Mesendoderm (in vitro differentiated cells): ENCODE results near the gene RNF130. TPM values are rescaled to one million over a fixed set of nuclear protein-coding genes. Genes with fewer than 3 reads are reported as not detected.

Experiments used
- DNase-seq: peaks from one replicate; pipeline ENCODE4 v3.0.0; 2013
- H2AK5ac ChIP-seq: 2 replicates; pipeline ENCODE4 v1.6.1; 2013; ENCODE audit warnings: low read length, inconsistent platforms
- H2BK120ac ChIP-seq: 2 replicates; pipeline ENCODE4 v1.6.1; 2013; ENCODE audit warnings: low read depth, mild to moderate bottlenecking, low read length, moderate library complexity, mixed read lengths
- H2BK15ac ChIP-seq: replicated peaks from 2 replicates; pipeline ENCODE4 v1.6.1; 2013; ENCODE audit warnings: low read depth, mild to moderate bottlenecking, moderate library complexity
- H2BK5ac ChIP-seq: 2 replicates; pipeline ENCODE4 v1.6.1; 2013; ENCODE audit warnings: low read length, inconsistent platforms
- H3K18ac ChIP-seq: 2 replicates; pipeline ENCODE4 v1.6.1; 2013; ENCODE audit warnings: mild to moderate bottlenecking, low read length, mixed read lengths
- H3K23ac ChIP-seq: one replicate; pipeline ENCODE4 v1.6.1; 2013; ENCODE audit warnings: low read length
- H3K27ac ChIP-seq: 2 replicates; pipeline ENCODE4 v1.5.1; 2013; ENCODE audit warnings: low read depth, mild to moderate bottlenecking, inconsistent platforms, low read length, moderate library complexity
- H3K27me3 ChIP-seq: 2 replicates; pipeline ENCODE4 v1.6.1; 2013; ENCODE audit warnings: low read length, control low read depth, mild to moderate bottlenecking, inconsistent platforms; ENCODE audit not compliant: insufficient read depth, poor library complexity
- H3K36me3 ChIP-seq: 2 replicates; pipeline ENCODE4 v1.6.1; 2013; ENCODE audit warnings: low read length, inconsistent platforms; ENCODE audit not compliant: control insufficient read depth, insufficient read depth
- H3K4ac ChIP-seq: one replicate; pipeline ENCODE4 v1.6.1; 2013; ENCODE audit warnings: low read depth, mild to moderate bottlenecking, low read length, moderate library complexity
- H3K4me1 ChIP-seq: 2 replicates; pipeline ENCODE4 v1.6.1; 2013; ENCODE audit warnings: low read depth, low read length, inconsistent platforms; ENCODE audit not compliant: control insufficient read depth
- H3K4me2 ChIP-seq: 2 replicates; pipeline ENCODE4 v1.6.1; 2013; ENCODE audit warnings: low read length
- H3K4me3 ChIP-seq: 2 replicates; pipeline ENCODE4 v1.5.1; 2013; ENCODE audit warnings: mild to moderate bottlenecking, low read length
- H3K56ac ChIP-seq: one replicate; pipeline ENCODE4 v1.6.1; 2013; ENCODE audit warnings: low read length
- H3K79me1 ChIP-seq: 2 replicates; pipeline ENCODE4 v1.6.1; 2013; ENCODE audit warnings: low read length, inconsistent platforms
- H3K79me2 ChIP-seq: 2 replicates; pipeline ENCODE4 v1.6.1; 2013; ENCODE audit warnings: mild to moderate bottlenecking, low read length; ENCODE audit not compliant: control insufficient read depth, insufficient read depth
- H3K9ac ChIP-seq: 2 replicates; pipeline ENCODE4 v1.6.1; 2013; ENCODE audit warnings: low read length, inconsistent platforms
- H4K5ac ChIP-seq: one replicate; pipeline ENCODE4 v1.6.1; 2013; ENCODE audit warnings: low read length
- H4K8ac ChIP-seq: one replicate; pipeline ENCODE4 v1.6.1; 2013; ENCODE audit warnings: low read depth, mild to moderate bottlenecking, control low read depth, low read length, moderate library complexity
- WGBS: extraction: QIAGEN DNeasy Blood & Tissue Kit; methylation state at CpG from one replicate; pipeline ENCODE4 v1.1.7; 2013; ENCODE audit warnings: low lambda C conversion rate, missing lambda C conversion rate; ENCODE audit not compliant: insufficient coverage; ENCODE audit errors: extremely low coverage; 5-methylcytosine and 5-hydroxymethylcytosine counted together
- polyA plus RNA-seq, 2 experiments: library from polyadenylated mRNA; stranded (reverse); fragments of 200-250 nt; gene quantifications; one replicate each; pipeline ENCODE4 v1.2.3, GENCODE V29; 2013

Gene RNF130, protein sequence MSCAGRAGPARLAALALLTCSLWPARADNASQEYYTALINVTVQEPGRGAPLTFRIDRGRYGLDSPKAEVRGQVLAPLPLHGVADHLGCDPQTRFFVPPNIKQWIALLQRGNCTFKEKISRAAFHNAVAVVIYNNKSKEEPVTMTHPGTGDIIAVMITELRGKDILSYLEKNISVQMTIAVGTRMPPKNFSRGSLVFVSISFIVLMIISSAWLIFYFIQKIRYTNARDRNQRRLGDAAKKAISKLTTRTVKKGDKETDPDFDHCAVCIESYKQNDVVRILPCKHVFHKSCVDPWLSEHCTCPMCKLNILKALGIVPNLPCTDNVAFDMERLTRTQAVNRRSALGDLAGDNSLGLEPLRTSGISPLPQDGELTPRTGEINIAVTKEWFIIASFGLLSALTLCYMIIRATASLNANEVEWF
- 41.0 TPM for polyA plus RNA-seq (2013, experiment 1 of 2)
- 42.5 TPM for polyA plus RNA-seq (2013, experiment 2 of 2)

DNA sequence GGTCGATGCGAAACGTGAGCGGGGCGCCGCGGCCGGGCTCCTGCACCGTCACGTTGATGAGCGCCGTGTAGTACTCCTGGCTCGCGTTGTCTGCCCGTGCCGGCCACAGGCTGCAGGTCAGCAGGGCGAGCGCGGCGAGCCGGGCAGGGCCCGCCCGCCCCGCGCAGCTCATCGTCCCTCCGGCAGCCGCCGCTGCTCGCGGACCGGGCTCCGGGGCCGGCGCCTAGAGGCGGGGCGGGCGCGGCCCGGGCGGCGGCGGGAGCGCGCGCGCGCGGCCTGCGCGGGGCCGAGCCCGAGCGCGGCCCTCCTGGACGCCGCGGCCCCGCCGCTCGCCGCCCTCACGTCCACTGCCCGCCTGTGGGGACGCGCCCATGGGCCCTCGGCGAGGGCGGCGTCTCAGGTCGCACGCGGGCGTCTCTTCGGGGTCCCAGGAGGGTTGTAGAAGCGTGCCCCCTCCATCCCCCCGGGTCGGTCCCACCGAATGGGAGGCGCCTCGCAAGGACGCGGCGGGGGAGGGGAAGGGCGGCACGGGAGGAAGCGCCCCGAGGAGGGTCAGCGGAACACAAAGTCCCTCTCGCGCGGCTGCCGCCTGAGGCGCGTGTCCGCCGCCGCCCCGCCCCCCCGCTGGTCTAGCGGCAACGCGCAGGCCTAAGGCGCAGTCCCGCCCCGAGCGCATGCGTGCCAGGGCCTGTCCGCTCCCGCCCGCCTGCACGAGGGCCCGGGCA, at the start of gene RNF130:
Gene RNF130, minus strand, starts transcription at position 229 of the 725 bp plus-strand sequence. Its CDS starts 57 bp downstream, at position 172.
- no peak within 1 kb of the TSS for H2AK5ac ChIP-seq
- peak within 1 kb of the TSS; percentile 64 for H3K27ac ChIP-seq
- peak within 1 kb of the TSS; percentile 79 for H3K4me3 ChIP-seq
- peak within 1 kb of the TSS; percentile 83 for H4K8ac ChIP-seq
- peaks cover 5% of the 10 kb centered on the region for H3K79me1 ChIP-seq
- H3K4me2 ChIP-seq, result peak within 1 kb of the TSS; percentile 84
- no peaks in the 10 kb centered on the region for H3K27me3 ChIP-seq
- peaks cover 14% of the 10 kb centered on the region for H3K79me2 ChIP-seq
- WGBS, result no CpG with 5 or more reads among the region's 113 CpGs
- H3K9ac ChIP-seq, result peak within 1 kb of the TSS; percentile 90
- peaks cover 10% of the 10 kb centered on the region for H3K4me1 ChIP-seq
- H2BK120ac ChIP-seq, result no peak within 1 kb of the TSS
- H3K23ac ChIP-seq, result no peak within 1 kb of the TSS
- peak within 1 kb of the TSS; percentile 90 for H3K4ac ChIP-seq
- peak within 1 kb of the TSS; percentile 98 for H3K56ac ChIP-seq
- H2BK5ac ChIP-seq, result peak within 1 kb of the TSS; percentile 96
- H3K18ac ChIP-seq, result peak within 1 kb of the TSS; percentile 89
- no peak within 1 kb of the TSS for H2BK15ac ChIP-seq
- H3K36me3 ChIP-seq, result no peaks in the 10 kb centered on the region
- H4K5ac ChIP-seq, result no peak within 1 kb of the TSS
- DNase-seq, result peak; percentile 95

DNA sequence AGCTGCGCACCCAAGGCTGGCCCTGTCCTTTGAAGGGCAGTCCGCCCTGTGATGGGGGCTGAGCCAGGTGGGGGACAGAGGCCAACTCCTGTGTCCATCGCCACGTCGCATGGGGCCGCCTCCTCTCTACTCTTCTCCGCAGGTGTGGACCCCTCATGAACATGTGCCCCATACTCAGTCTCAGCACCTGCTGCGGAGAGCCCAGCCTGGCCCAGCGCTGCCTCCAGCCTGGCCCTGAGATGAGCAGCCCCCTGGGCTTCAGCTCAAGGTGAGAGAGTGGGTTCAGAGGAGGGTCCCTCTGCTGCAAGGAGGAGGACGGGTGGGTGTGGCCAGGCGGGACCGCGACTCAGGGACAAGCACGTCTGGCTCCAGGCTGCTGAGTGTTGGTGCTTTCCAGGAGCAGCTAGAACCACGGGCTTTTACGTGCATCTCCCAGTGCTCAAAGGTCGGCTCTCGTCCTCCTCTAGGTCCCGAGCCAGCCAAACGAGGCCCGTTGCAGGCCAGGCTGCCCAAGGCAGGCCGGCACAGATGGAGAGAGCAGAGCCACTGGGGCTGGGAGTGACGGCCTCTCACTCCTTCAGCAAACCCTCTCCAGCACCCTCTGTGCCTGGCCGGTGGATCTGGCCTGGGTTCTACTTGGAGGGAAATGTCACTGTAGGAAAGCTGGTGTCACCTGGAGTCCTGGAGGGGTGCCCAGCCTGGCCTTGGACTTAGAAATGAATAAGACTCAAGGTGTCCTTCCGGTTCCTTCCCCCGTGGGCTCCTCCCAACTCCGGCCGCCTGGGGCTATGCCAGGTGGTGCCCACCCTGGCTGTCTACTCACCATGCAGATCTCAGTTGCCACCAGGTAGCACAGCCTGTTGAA, 48.9 kb upstream of the RNF130 start:
- no peak overlapping the region for H3K4me2 ChIP-seq
- H3K4me1 ChIP-seq, result no peaks in the 10 kb centered on the region
- no peaks in the 10 kb centered on the region for H3K27me3 ChIP-seq
- no peak overlapping the region for H4K8ac ChIP-seq
- H3K4me3 ChIP-seq, result no peak overlapping the region
- no peak overlapping the region for H2BK5ac ChIP-seq
- no peaks in the 10 kb centered on the region for H3K36me3 ChIP-seq
- no peaks in the 10 kb centered on the region for H3K79me2 ChIP-seq
- no peaks in the 10 kb centered on the region for H3K79me1 ChIP-seq
- no peak overlapping the region for H2AK5ac ChIP-seq
- no peak overlapping the region for H2BK120ac ChIP-seq
- no peak overlapping the region for H3K27ac ChIP-seq
- H3K23ac ChIP-seq, result no peak overlapping the region
- no peak overlapping the region for H3K9ac ChIP-seq
- no peak overlapping the region for H4K5ac ChIP-seq
- no CpG with 5 or more reads among the region's 28 CpGs for WGBS
- no peak overlapping the region for H3K18ac ChIP-seq
- H3K4ac ChIP-seq, result no peak overlapping the region
- DNase-seq, result no peak
- H3K56ac ChIP-seq, result no peak overlapping the region
- H2BK15ac ChIP-seq, result no peak overlapping the region

DNA sequence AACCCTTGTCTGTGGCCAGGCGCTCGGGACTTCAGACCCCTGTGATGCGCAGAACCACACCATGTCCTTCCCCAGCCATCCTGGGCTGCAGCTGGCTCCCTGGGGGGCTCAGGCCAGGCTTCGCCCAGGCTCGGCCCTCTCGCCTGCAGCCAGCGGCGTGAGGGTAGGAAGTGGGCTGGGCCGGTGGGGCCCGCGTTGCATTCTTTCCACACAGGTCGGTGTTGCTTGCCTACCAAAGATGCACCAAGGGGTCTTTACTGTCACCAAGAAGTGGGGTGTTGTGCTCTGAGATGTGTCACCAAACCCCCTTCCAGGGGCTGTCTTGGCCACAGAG, 48.3 kb upstream of the RNF130 start:
- H3K23ac ChIP-seq, result no peak overlapping the region
- H3K79me1 ChIP-seq, result no peaks in the 10 kb centered on the region
- H2BK120ac ChIP-seq, result no peak overlapping the region
- no peak overlapping the region for H3K9ac ChIP-seq
- no peak overlapping the region for H3K27ac ChIP-seq
- no peak overlapping the region for H2BK15ac ChIP-seq
- no peak overlapping the region for H3K56ac ChIP-seq
- no peak overlapping the region for H4K5ac ChIP-seq
- no peak overlapping the region for H2AK5ac ChIP-seq
- no peak overlapping the region for H3K18ac ChIP-seq
- no peak overlapping the region for H3K4me2 ChIP-seq
- WGBS, result no CpG with 5 or more reads among the region's 12 CpGs
- H3K27me3 ChIP-seq, result no peaks in the 10 kb centered on the region
- H3K4ac ChIP-seq, result no peak overlapping the region
- no peak overlapping the region for H3K4me3 ChIP-seq
- H3K79me2 ChIP-seq, result no peaks in the 10 kb centered on the region
- no peaks in the 10 kb centered on the region for H3K4me1 ChIP-seq
- H3K36me3 ChIP-seq, result no peaks in the 10 kb centered on the region
- DNase-seq, result no peak
- H4K8ac ChIP-seq, result no peak overlapping the region
- no peak overlapping the region for H2BK5ac ChIP-seq

- Histone ChIP-seq H4K8ac (no peak overlapping the region), H3K4me2 (no peak overlapping the region), H2BK5ac (no peak overlapping the region), H3K27me3 (no peaks in the 10 kb centered on the region), H4K5ac (no peak overlapping the region), H2AK5ac (no peak overlapping the region), H3K23ac (no peak overlapping the region), H3K9ac (no peak overlapping the region), H3K18ac (no peak overlapping the region), H2BK120ac (no peak overlapping the region), H3K4me1 (no peaks in the 10 kb centered on the region), H3K56ac (no peak overlapping the region), H3K79me1 (no peaks in the 10 kb centered on the region), H3K27ac (no peak overlapping the region), H2BK15ac (no peak overlapping the region), H3K36me3 (no peaks in the 10 kb centered on the region), H3K79me2 (no peaks in the 10 kb centered on the region), H3K4me3 (no peak overlapping the region), H3K4ac (no peak overlapping the region)
- no CpG with 5 or more reads among the region's 23 CpGs for WGBS
- no peak for DNase-seq
These were observed 47.7 kb upstream of the RNF130 start for GRCh38 chr5:180119031-180119902.

- no peak overlapping the region for H3K18ac ChIP-seq
- no peaks in the 10 kb centered on the region for H3K27me3 ChIP-seq
- WGBS, result no CpG with 5 or more reads among the region's 14 CpGs
- H2BK15ac ChIP-seq, result no peak overlapping the region
- no peak overlapping the region for H3K4ac ChIP-seq
- no peak overlapping the region for H3K9ac ChIP-seq
- H3K4me1 ChIP-seq, result no peaks in the 10 kb centered on the region
- no peaks in the 10 kb centered on the region for H3K36me3 ChIP-seq
- no peak overlapping the region for H3K27ac ChIP-seq
- H3K23ac ChIP-seq, result no peak overlapping the region
- no peak overlapping the region for H3K4me3 ChIP-seq
- H3K79me1 ChIP-seq, result no peaks in the 10 kb centered on the region
- H2AK5ac ChIP-seq, result no peak overlapping the region
- H4K5ac ChIP-seq, result no peak overlapping the region
- H4K8ac ChIP-seq, result no peak overlapping the region
- H3K56ac ChIP-seq, result no peak overlapping the region
- no peak for DNase-seq
- H3K79me2 ChIP-seq, result no peaks in the 10 kb centered on the region
- no peak overlapping the region for H2BK5ac ChIP-seq
- no peak overlapping the region for H3K4me2 ChIP-seq
- no peak overlapping the region for H2BK120ac ChIP-seq
These were observed 46.8 kb upstream of the RNF130 start for GRCh38 chr5:180118391-180118791.
